IMR-90 (cell line): Measurements from ENCODE around the gene COL18A1. TPM values are rescaled to one million over a fixed set of nuclear protein-coding genes. Genes with fewer than 3 reads are reported as not detected.

ENCODE experiments used
- ATAC-seq: fragments of 200-7000 bp; cut with Tn5 transposase; 2 replicates; pipeline ENCODE4 v1.9.1; 2020; ENCODE audit warnings: low read depth, mild to moderate bottlenecking, moderate library complexity
- BruUV-seq: library from RNA; stranded (reverse); fragments of 400-500 nt; replicated peaks from 2 replicates; lab custom pipeline; 2021; lab: Mats Ljungman, UMichigan
- CTCF ChIA-PET: fragments of 300-600 bp; formaldehyde crosslinking; extraction: SDS; loops from one replicate; lab custom pipeline; 2021; ENCODE audit warnings: antibody characterized with exemption; lab: Yijun Ruan, JAX
- POLR2A ChIA-PET: fragments of 300-600 bp; sonication (Branson Sonifier 250); formaldehyde crosslinking; loops from one replicate; lab custom pipeline; 2022; ENCODE audit warnings: antibody characterized with exemption; ENCODE audit not compliant: unreplicated experiment; lab: Charles Lee
- DNase-seq: peaks from one replicate; pipeline ENCODE4 v3.0.0; 2013
- H2AFZ ChIP-seq: replicated peaks from 2 replicates; pipeline ENCODE3; 2013; ENCODE audit warnings: low read length, mild to moderate bottlenecking; ENCODE audit not compliant: poor library complexity
- H2AK5ac ChIP-seq: 2 replicates; pipeline ENCODE4 v1.6.1; 2013; ENCODE audit warnings: low read depth, low read length, inconsistent platforms
- H2AK9ac ChIP-seq: replicated peaks from 2 replicates; pipeline ENCODE3; 2013; ENCODE audit warnings: mild to moderate bottlenecking, low read depth, low read length, moderate library complexity; ENCODE audit not compliant: poor library complexity
- H2BK120ac ChIP-seq: 2 replicates; pipeline ENCODE4 v1.6.1; 2013; ENCODE audit warnings: low read depth, low read length, inconsistent platforms
- H2BK15ac ChIP-seq: 3 replicates; pipeline ENCODE4 v1.6.1; 2013; ENCODE audit warnings: low read depth, low read length, inconsistent platforms
- H2BK20ac ChIP-seq: 2 replicates; pipeline ENCODE4 v1.6.1; 2013; ENCODE audit warnings: low read depth, mild to moderate bottlenecking, inconsistent platforms, low read length, moderate library complexity
- H2BK5ac ChIP-seq: 2 replicates; pipeline ENCODE4 v1.6.1; 2013; ENCODE audit warnings: mild to moderate bottlenecking, low read depth, low read length, inconsistent platforms; ENCODE audit not compliant: poor library complexity, severe bottlenecking
- H3K14ac ChIP-seq: replicated peaks from 2 replicates; pipeline ENCODE4 v1.6.1; 2013; ENCODE audit warnings: low read depth, low read length, inconsistent platforms
- H3K18ac ChIP-seq: 2 replicates; pipeline ENCODE4 v1.6.1; 2013; ENCODE audit warnings: low read depth, low read length, control low read depth
- H3K23ac ChIP-seq: 2 replicates; pipeline ENCODE4 v1.6.1; 2013; ENCODE audit warnings: low read depth, low read length, inconsistent platforms
- H3K27ac ChIP-seq: 2 replicates; pipeline ENCODE4 v1.5.1; 2013; ENCODE audit warnings: mild to moderate bottlenecking, control low read depth, low read length; ENCODE audit not compliant: insufficient read depth
- H3K27me3 ChIP-seq: 2 replicates; pipeline ENCODE4 v1.6.1; 2013; ENCODE audit warnings: low read length; ENCODE audit not compliant: control insufficient read depth, insufficient read depth
- H3K36me3 ChIP-seq: 2 replicates; pipeline ENCODE4 v1.6.1; 2013; ENCODE audit warnings: low read length, mixed read lengths; ENCODE audit not compliant: control insufficient read depth, insufficient read depth
- H3K4ac ChIP-seq: 2 replicates; pipeline ENCODE4 v1.6.1; 2013; ENCODE audit warnings: low read depth, low read length, inconsistent platforms
- H3K4me1 ChIP-seq: 2 replicates; pipeline ENCODE4 v1.6.1; 2013; ENCODE audit warnings: low read length, mixed read lengths; ENCODE audit not compliant: control insufficient read depth, insufficient read depth
- H3K4me2 ChIP-seq: 2 replicates; pipeline ENCODE4 v1.6.1; 2013; ENCODE audit warnings: low read depth, mild to moderate bottlenecking, control low read depth, low read length, moderate library complexity
- H3K4me3 ChIP-seq: 2 replicates; pipeline ENCODE4 v1.5.1; 2013; ENCODE audit warnings: low read depth, mild to moderate bottlenecking, control low read depth, low read length, moderate library complexity; ENCODE audit not compliant: insufficient read depth
- H3K56ac ChIP-seq: 2 replicates; pipeline ENCODE4 v1.6.1; 2013; ENCODE audit warnings: low read length, inconsistent platforms; ENCODE audit not compliant: insufficient read depth; ENCODE audit errors: extremely low read depth
- H3K79me1 ChIP-seq, 2 experiments: 2 replicates each; pipeline ENCODE4 v1.6.1; 2013; ENCODE audit warnings: low read length in 2 of 2, inconsistent platforms in 1 of 2, low read depth in 1 of 2
- H3K9ac ChIP-seq: 2 replicates; pipeline ENCODE4 v1.6.1; 2013; ENCODE audit warnings: low read depth, low read length, control low read depth
- H3K9me1 ChIP-seq: 2 replicates; pipeline ENCODE4 v1.6.1; 2013; ENCODE audit warnings: low read length, inconsistent platforms; ENCODE audit not compliant: insufficient read depth
- H3K9me3 ChIP-seq: 2 replicates; pipeline ENCODE4 v1.6.1; 2013; ENCODE audit warnings: low read length; ENCODE audit not compliant: control insufficient read depth, insufficient read depth
- H4K20me1 ChIP-seq: 2 replicates; pipeline ENCODE4 v1.6.1; 2013; ENCODE audit warnings: low read length, inconsistent platforms; ENCODE audit not compliant: insufficient read depth
- H4K5ac ChIP-seq: 2 replicates; pipeline ENCODE4 v1.6.1; 2013; ENCODE audit warnings: mild to moderate bottlenecking, low read depth, low read length, control low read depth
- H4K8ac ChIP-seq, 2 experiments: 2 replicates each; pipeline ENCODE4 v1.6.1; 2013; ENCODE audit warnings: low read depth in 2 of 2, low read length in 2 of 2, control low read depth in 1 of 2, inconsistent platforms in 1 of 2
- H4K91ac ChIP-seq: 2 replicates; pipeline ENCODE4 v1.6.1; 2013; ENCODE audit warnings: low read depth, low read length, inconsistent platforms; ENCODE audit not compliant: insufficient read depth
- BHLHE40 ChIP-seq: fragments of 150-350 bp; IDR thresholded peaks from 2 replicates; pipeline ENCODE4 v1.6.1; 2016; ENCODE audit warnings: mild to moderate bottlenecking, low read depth, low read length
- MAZ ChIP-seq: IDR thresholded peaks from 2 replicates; pipeline ENCODE4 v1.6.1; 2012; ENCODE audit warnings: low read depth, mild to moderate bottlenecking, low read length, improper control_type of control experiment, moderate library complexity, borderline replicate concordance
- MXI1 ChIP-seq: IDR thresholded peaks from 2 replicates; pipeline ENCODE4 v1.6.1; 2012; ENCODE audit warnings: low read depth, mild to moderate bottlenecking, low read length, moderate library complexity, borderline replicate concordance
- POLR2A ChIP-seq: IDR thresholded peaks from 2 replicates; pipeline ENCODE4 v1.6.1; 2012; ENCODE audit warnings: mild to moderate bottlenecking, low read depth, low read length
- RAD21 ChIP-seq: IDR thresholded peaks from 2 replicates; pipeline ENCODE4 v1.6.1; 2012; ENCODE audit warnings: low read length, improper control_type of control experiment
- RFX5 ChIP-seq: IDR thresholded peaks from 2 replicates; pipeline ENCODE4 v1.8.0; 2012; ENCODE audit warnings: low read depth, mild to moderate bottlenecking, low read length, moderate library complexity
- SMC3 ChIP-seq: fragments of 150-350 bp; IDR thresholded peaks from 2 replicates; pipeline ENCODE4 v1.6.1; 2016; ENCODE audit warnings: low read depth, mild to moderate bottlenecking, antibody characterized with exemption, low read length, moderate library complexity
- WGBS, 2 experiments: methylation state at CpG; one replicate each; pipeline versions ENCODE4 v1.1.5 to v1.1.7; 2013; ENCODE audit warnings: missing lambda C conversion rate in 2 of 2; ENCODE audit not compliant: insufficient read length in 1 of 2; ENCODE audit errors: extremely low coverage in 2 of 2; 5-methylcytosine and 5-hydroxymethylcytosine counted together
- dilution Hi-C: fragments of 300-500 bp; cut with HindIII; formaldehyde crosslinking; loops from one replicate; pipeline ENCODE4 v1.14.3; 2018; ENCODE audit warnings: low sequenced_read_pairs; ENCODE audit not compliant: unreplicated experiment
- in situ Hi-C: fragments of 300-500 bp; cut with MboI; formaldehyde crosslinking; loops from 3 replicates; pipeline ENCODE4 v1.14.3; 2019; ENCODE audit warnings: low sequenced_read_pairs, inconsistent platforms, mixed read lengths
- intact Hi-C: fragments of 100-400 bp; cut with micrococcal nuclease; formaldehyde crosslinking; loops from 2 replicates; pipeline ENCODE4 v1.10.0; 2022
- polyA plus RNA-seq, 3 experiments: library from polyadenylated mRNA; depleted of rRNA; stranded (reverse); fragments of >200 nt; gene quantifications; 2 replicates each; pipeline ENCODE4 v1.2.3, GENCODE V29; 2012; ENCODE audit warnings: low replicate concordance in 1 of 3
- total RNA-seq: library from RNA; depleted of rRNA; stranded (reverse); fragments of >200 nt; gene quantifications from 2 replicates; pipeline ENCODE4 v1.2.3, GENCODE V29; 2012

COL18A1 gene
- total and polyA plus RNA-seq, 2 of the 4 experiments (the other 2 are of a cell fraction) = 4.3 to 46.7 TPM

- CTCF ChIA-PET = no interaction called here
- dilution Hi-C loops = no loop called here
- Histone ChIP-seq H2BK120ac (no peak overlapping the region), H3K79me1 (peaks cover 19 to 89% of the 10 kb centered on the region in 2 experiments), H3K4me3 (no peak overlapping the region), H4K20me1 (peaks cover 99% of the 10 kb centered on the region), H3K14ac (no peak overlapping the region; the same call in 1 of the 2 replicates), H3K23ac (no peak overlapping the region), H3K18ac (no peak overlapping the region), H3K9me1 (peaks cover 6% of the 10 kb centered on the region), H3K4me2 (no peak overlapping the region), H4K8ac (no peak overlapping the region), H3K9me3 (no peaks in the 10 kb centered on the region), H3K4ac (no peak overlapping the region), H3K36me3 (peaks cover 9% of the 10 kb centered on the region), H3K4me1 (peaks cover 9% of the 10 kb centered on the region; the same call in 1 of the 2 replicates), H2BK5ac (no peak overlapping the region), H2BK15ac (no peak overlapping the region), H4K91ac (no peak overlapping the region), H4K5ac (no peak overlapping the region), H2BK20ac (no peak overlapping the region), H3K27ac (no peak overlapping the region), H2AFZ (peak overlapping the region; percentile 65), H2AK5ac (no peak overlapping the region), H3K56ac (no peak overlapping the region), H3K9ac (no peak overlapping the region), H2AK9ac (peak overlapping the region; percentile 28), H3K27me3 (no peaks in the 10 kb centered on the region)
- BruUV-seq = no TSS peak
- intact Hi-C loops = no loop called here
- POLR2A ChIA-PET = no interaction called here
- DNase-seq = no peak
- in situ Hi-C loops = no loop called here
- no peak for ATAC-seq
- no peak for TF ChIP-seq RFX5
- no peak for TF ChIP-seq MXI1
- TF ChIP-seq POLR2A = no peak
- TF ChIP-seq MAZ = no peak
- TF ChIP-seq SMC3 = no peak
- TF ChIP-seq BHLHE40 = no peak
- no peak for TF ChIP-seq RAD21
- 82% methylated on average over 2 of the region's 7 CpGs; no CpG with 5 or more reads in 1 of the 2 experiments for WGBS, 2 experiments
These were observed 7.5 kb downstream of the COL18A1 start for GRCh38 chr21:45412491-45412890.
